22Rv1 (cell line): ENCODE results near the gene SLC35F4.
"Not testable (repeated sequence)": the region's sequence is repeated elsewhere in the genome, so short reads cannot be mapped to it uniquely, and the experiment has no call there.

ENCODE experiments used
- H3K27ac ChIP-seq: fragments of 450-650 bp; 2 replicates; pipeline ENCODE4 v1.5.1; 2017
- ZFX ChIP-seq: fragments of 450-650 bp; IDR thresholded peaks from 2 replicates; pipeline ENCODE4 v1.6.1; 2017; ENCODE audit warnings: antibody characterized with exemption, borderline replicate concordance
- TF ChIP-seq, protein P1 (sequence below): fragments of 450-650 bp; IDR thresholded peaks from 2 replicates; pipeline ENCODE4 v1.5.1; 2017; ENCODE audit warnings: mild to moderate bottlenecking

The SLC35F4 gene

GRCh38 chr14:57866199-57866705, 360 bp upstream of the SLC35F4 start:
- TF ChIP-seq ZFX = no peak
- TF ChIP-seq, protein P1, sequence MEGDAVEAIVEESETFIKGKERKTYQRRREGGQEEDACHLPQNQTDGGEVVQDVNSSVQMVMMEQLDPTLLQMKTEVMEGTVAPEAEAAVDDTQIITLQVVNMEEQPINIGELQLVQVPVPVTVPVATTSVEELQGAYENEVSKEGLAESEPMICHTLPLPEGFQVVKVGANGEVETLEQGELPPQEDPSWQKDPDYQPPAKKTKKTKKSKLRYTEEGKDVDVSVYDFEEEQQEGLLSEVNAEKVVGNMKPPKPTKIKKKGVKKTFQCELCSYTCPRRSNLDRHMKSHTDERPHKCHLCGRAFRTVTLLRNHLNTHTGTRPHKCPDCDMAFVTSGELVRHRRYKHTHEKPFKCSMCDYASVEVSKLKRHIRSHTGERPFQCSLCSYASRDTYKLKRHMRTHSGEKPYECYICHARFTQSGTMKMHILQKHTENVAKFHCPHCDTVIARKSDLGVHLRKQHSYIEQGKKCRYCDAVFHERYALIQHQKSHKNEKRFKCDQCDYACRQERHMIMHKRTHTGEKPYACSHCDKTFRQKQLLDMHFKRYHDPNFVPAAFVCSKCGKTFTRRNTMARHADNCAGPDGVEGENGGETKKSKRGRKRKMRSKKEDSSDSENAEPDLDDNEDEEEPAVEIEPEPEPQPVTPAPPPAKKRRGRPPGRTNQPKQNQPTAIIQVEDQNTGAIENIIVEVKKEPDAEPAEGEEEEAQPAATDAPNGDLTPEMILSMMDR = no peak

DNA sequence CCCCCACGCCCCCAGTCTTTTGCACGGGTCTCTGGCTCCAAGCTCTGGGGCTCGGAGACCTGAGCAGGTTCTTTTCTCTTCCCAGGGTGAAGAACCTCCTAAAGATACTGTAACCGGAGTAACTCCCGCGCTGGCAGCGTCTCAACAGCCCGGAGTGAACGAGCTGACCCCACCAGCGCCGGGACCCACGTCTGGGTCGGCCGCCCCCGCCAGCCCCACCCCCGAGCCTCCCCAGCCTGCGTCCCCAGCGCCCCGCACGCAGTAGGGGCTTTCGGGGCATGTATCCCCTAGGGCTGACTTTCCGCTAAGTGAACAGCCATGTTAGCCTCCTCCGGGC, 858 bp downstream of the SLC35F4 start:
- TF ChIP-seq, protein P1 = no peak
- no peak for TF ChIP-seq ZFX
- H3K27ac ChIP-seq = no peak overlapping the region

More at GRCh38 chr14:57866199-57866705, 360 bp upstream of the SLC35F4 start:
- H3K27ac ChIP-seq = no peak overlapping the region

GRCh38 chr14:57864659-57865058, 1.2 kb downstream of the SLC35F4 start:
- no peak for TF ChIP-seq ZFX
- TF ChIP-seq, protein P1 = no peak
- H3K27ac ChIP-seq = no peak overlapping the region

GRCh38 chr14:57863471-57863870, 2.4 kb downstream of the SLC35F4 start:
- no peak for TF ChIP-seq ZFX
- TF ChIP-seq, protein P1 = no peak
- H3K27ac ChIP-seq = no peak overlapping the region

DNA sequence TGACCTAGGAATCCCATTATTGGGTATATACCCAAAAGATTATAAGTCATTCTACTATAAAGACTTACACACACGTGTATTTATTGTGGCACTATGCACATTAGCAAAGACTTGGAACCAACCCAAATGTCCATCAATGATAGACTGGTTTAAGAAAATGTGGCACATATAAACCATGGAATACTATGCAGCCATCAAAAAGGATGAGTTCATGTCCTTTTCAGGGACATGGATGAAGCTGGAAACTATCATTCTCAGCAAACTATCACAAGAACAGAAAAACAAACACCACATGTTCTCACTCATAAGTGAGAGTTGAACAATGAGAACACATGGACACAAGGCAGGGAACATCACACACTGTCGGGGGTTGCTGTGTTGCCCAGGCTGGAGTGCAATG, 10.2 kb downstream of the SLC35F4 start:
- H3K27ac ChIP-seq = not testable (repeated sequence)

DNA sequence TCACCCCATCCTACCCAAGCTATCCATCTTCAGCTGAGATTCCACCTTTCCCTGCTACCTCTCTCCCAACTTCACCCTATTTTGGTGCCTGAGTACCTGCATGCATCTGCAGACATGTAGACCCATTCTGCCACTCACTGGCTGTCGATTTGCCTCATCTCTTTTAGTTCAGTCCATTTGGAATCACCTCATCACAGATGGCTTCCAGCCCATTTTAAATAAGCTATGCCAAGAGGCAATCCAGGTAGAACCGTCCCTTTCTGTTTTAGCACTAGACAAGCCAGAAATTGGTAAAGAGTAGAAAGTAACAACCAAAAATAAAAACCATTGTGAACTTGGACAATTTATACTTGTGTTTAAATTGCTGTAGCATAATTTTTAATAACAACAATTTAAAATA, 11.3 kb downstream of the SLC35F4 start:
- no peak overlapping the region for H3K27ac ChIP-seq
- TF ChIP-seq, protein P1 = no peak
- TF ChIP-seq ZFX = no peak

DNA sequence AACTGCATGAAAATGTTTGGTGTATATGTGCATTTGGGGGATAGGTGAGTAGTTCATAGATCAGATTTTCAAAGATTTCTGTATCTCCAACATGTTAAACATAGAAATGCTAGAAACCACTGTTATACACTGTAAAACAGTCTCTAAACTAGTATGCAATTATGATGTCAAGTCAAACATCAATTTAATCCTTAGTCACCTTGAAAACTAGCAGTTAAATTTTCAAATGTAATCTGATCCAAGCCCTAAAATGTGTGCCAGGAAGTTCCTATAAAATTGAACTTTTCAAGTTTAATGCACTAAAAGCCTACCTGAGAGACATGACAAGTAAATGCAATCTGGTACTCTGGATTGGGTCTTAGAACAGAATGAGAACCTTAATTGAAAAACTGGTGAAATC, 14.5 kb downstream of the SLC35F4 start:
- no peak for TF ChIP-seq ZFX
- no peak overlapping the region for H3K27ac ChIP-seq

- no peak for TF ChIP-seq ZFX
- TF ChIP-seq, protein P1 = no peak
- H3K27ac ChIP-seq = no peak overlapping the region
Observed at GRCh38 chr14:57848786-57849185, 17.1 kb downstream of the SLC35F4 start.
